Endothelial cell of umbilical vein (primary cell): ENCODE data around the gene SNX5. TPM values are rescaled to one million over a fixed set of nuclear protein-coding genes. Genes with fewer than 3 reads are reported as not detected.

Source experiments
- BruUV-seq: library from RNA; stranded (reverse); fragments of 400-500 nt; replicated peaks from 2 replicates; lab custom pipeline; 2021; lab: Mats Ljungman, UMichigan
- CTCF ChIA-PET: fragments of 300-600, 350-600 bp; sonication (Branson Sonifier 250); formaldehyde crosslinking; loops from one replicate; lab custom pipeline; 2021; ENCODE audit warnings: antibody characterized with exemption, inconsistent platforms; lab: Charles Lee
- POLR2A ChIA-PET: fragments of 300-600, 350-600 bp; sonication (Branson Sonifier 250); formaldehyde crosslinking; loops from one replicate; lab custom pipeline; 2021; ENCODE audit warnings: antibody characterized with exemption, inconsistent platforms; lab: Charles Lee
- DNase-seq: peaks from one replicate; pipeline ENCODE4 v3.0.0-alpha.2; 2011; ENCODE audit warnings: low read depth, low spot score
- FAIRE-seq: peaks from 2 replicates; lab custom pipeline; 2011; peaks lifted over from hg19 to GRCh38; lab: Jason Lieb, UNC
- H2AFZ ChIP-seq: 2 replicates; pipeline ENCODE4 v1.6.0; 2012; ENCODE audit warnings: low read depth, low read length, control low read depth, inconsistent platforms
- H3K27ac ChIP-seq: 2 replicates; pipeline ENCODE4 v1.5.1; 2011; ENCODE audit warnings: low read depth, mild to moderate bottlenecking, control low read depth, low read length, moderate library complexity; ENCODE audit not compliant: insufficient read depth
- H3K27me3 ChIP-seq, 2 experiments: 2 replicates each; pipeline versions ENCODE4 v1.6.0 to v1.6.1; 2011; ENCODE audit warnings: low read length in 2 of 2, mixed read lengths in 1 of 2; ENCODE audit not compliant: control insufficient read depth in 2 of 2, insufficient read depth in 2 of 2
- H3K36me3 ChIP-seq, 2 experiments: 2 replicates in 1 of 2; 3 replicates in 1 of 2; pipeline ENCODE4 v1.5.1; 2011; ENCODE audit warnings: low read length in 2 of 2, mild to moderate bottlenecking in 1 of 2, moderate library complexity in 1 of 2; ENCODE audit not compliant: control insufficient read depth in 2 of 2, insufficient read depth in 2 of 2; ENCODE audit errors: extremely low read depth in 1 of 2
- H3K4me1 ChIP-seq: 3 replicates; pipeline ENCODE4 v1.5.1; 2011; ENCODE audit warnings: mild to moderate bottlenecking, low read length; ENCODE audit not compliant: control insufficient read depth, insufficient read depth; ENCODE audit errors: extremely low read depth
- H3K4me2 ChIP-seq: 2 replicates; pipeline ENCODE4 v1.6.1; 2011; ENCODE audit warnings: low read length, control low read depth, mixed read lengths; ENCODE audit not compliant: insufficient read depth
- H3K4me3 ChIP-seq, 3 experiments: fragments of 200-600 bp in 1 of 3; sonication (generic), shearing (Covaris generic) in 1 of 3; replicated peaks in 1 of 3; 2 replicates each; pipeline ENCODE4 v1.5.1; 2011 to 2016; ENCODE audit warnings: control low read depth in 3 of 3, low read length in 3 of 3, mild to moderate bottlenecking in 2 of 3, inconsistent platforms in 1 of 3, low read depth in 1 of 3, moderate library complexity in 1 of 3; ENCODE audit not compliant: insufficient read depth in 1 of 3
- H3K79me2 ChIP-seq: 2 replicates; pipeline ENCODE4 v1.6.0; 2012; ENCODE audit warnings: low read length, inconsistent platforms; ENCODE audit not compliant: control insufficient read depth, insufficient read depth
- H3K9ac ChIP-seq: replicated peaks from 2 replicates; pipeline ENCODE3; 2011; ENCODE audit warnings: low read length, control low read depth; ENCODE audit not compliant: insufficient read depth; ENCODE audit errors: extremely low read depth
- H3K9me1 ChIP-seq: replicated peaks from 3 replicates; pipeline ENCODE4 v1.6.0; 2011; ENCODE audit warnings: mild to moderate bottlenecking, low read length; ENCODE audit not compliant: control insufficient read depth, insufficient read depth; ENCODE audit errors: extremely low read depth
- H3K9me3 ChIP-seq: replicated peaks from 2 replicates; pipeline ENCODE4 v1.5.1; 2012; ENCODE audit warnings: low read length, inconsistent platforms; ENCODE audit not compliant: control insufficient read depth, insufficient read depth
- H4K20me1 ChIP-seq: replicated peaks from 2 replicates; pipeline ENCODE3; 2011; ENCODE audit warnings: mild to moderate bottlenecking, low read length; ENCODE audit not compliant: control insufficient read depth, insufficient read depth; ENCODE audit errors: extremely low read depth
- CTCF ChIP-seq, 2 donors: IDR thresholded peaks; 1 replicate in 1 of 2; 2 replicates in 1 of 2; pipeline ENCODE4 v1.5.1; 2011; ENCODE audit warnings: low read length in 2 of 2, mild to moderate bottlenecking in 2 of 2, moderate library complexity in 2 of 2, control low read depth in 1 of 2, inconsistent platforms in 1 of 2, low read depth in 1 of 2; ENCODE audit not compliant: insufficient read depth in 1 of 2; ENCODE audit errors: extremely low read depth in 1 of 2
- EZH2 ChIP-seq: IDR thresholded peaks from 2 replicates; pipeline ENCODE4 v1.6.1; 2012; ENCODE audit warnings: borderline replicate concordance, low read depth, mild to moderate bottlenecking, moderate library complexity, low read length, inconsistent platforms; ENCODE audit not compliant: severe bottlenecking
- FOS ChIP-seq: IDR thresholded peaks from 2 replicates; pipeline ENCODE4 v1.6.1; 2011; ENCODE audit warnings: mild to moderate bottlenecking, low read length, moderate library complexity, borderline replicate concordance; ENCODE audit not compliant: insufficient read depth
- GATA2 ChIP-seq: IDR thresholded peaks from 2 replicates; pipeline ENCODE4 v1.7.0; 2011; ENCODE audit warnings: low read depth, mild to moderate bottlenecking, moderate library complexity, mixed read lengths, low read length; ENCODE audit not compliant: insufficient read length, insufficient read depth
- JUN ChIP-seq: IDR thresholded peaks from 2 replicates; pipeline ENCODE4 v1.6.1; 2011; ENCODE audit warnings: borderline replicate concordance, low read depth; ENCODE audit not compliant: insufficient read length, insufficient read depth
- MAX ChIP-seq: IDR thresholded peaks from 2 replicates; pipeline ENCODE4 v1.6.1; 2011; ENCODE audit not compliant: insufficient read depth, insufficient read length
- MYC ChIP-seq: IDR thresholded peaks from one replicate; pipeline ENCODE4 v1.6.1; 2011; ENCODE audit warnings: mild to moderate bottlenecking, low read depth, low read length
- POLR2A ChIP-seq: IDR thresholded peaks from 2 replicates; pipeline ENCODE4 v1.6.1; 2012; ENCODE audit warnings: low read depth, mild to moderate bottlenecking, control low read depth, low read length
- POLR2AphosphoS5 ChIP-seq: IDR thresholded peaks from 2 replicates; pipeline ENCODE4 v1.6.1; 2012; ENCODE audit warnings: low read depth, mild to moderate bottlenecking, control low read depth, low read length, moderate library complexity; ENCODE audit not compliant: insufficient read depth
- dilution Hi-C: fragments of 300-500 bp; cut with MboI; formaldehyde crosslinking; loops from one replicate; pipeline ENCODE4 v1.15.0; 2019; ENCODE audit warnings: low sequenced_read_pairs; ENCODE audit not compliant: extremely low pct_ligation_motif_present
- intact Hi-C: fragments of 100-400 bp; cut with micrococcal nuclease; formaldehyde crosslinking; loops from one replicate; pipeline ENCODE4 v1.10.0; 2022
- polyA plus RNA-seq, 4 experiments: library from polyadenylated mRNA; depleted of rRNA in 3 of 4; stranded (reverse) in 3 of 4; unstranded in 1 of 4; fragments of >200 nt; gene quantifications; 2 replicates each; pipeline versions ENCODE4 v1.2.1 to v1.2.3, GENCODE V29; 2011 to 2012; ENCODE audit warnings: missing spikeins in 1 of 4
- total RNA-seq: library from RNA; stranded (reverse); gene quantifications from 2 replicates; pipeline ENCODE4 v1.2.3, GENCODE V29; 2021

Gene SNX5
- total and polyA plus RNA-seq, 2 donors (not counting 3 experiments of a cell fraction or from before 2014, with no cell fraction given) = 76.2 to 121 TPM

GRCh38 chr20:17946572-17947473 is 21.8 kb downstream of the SNX5 start:
- H3K4me1 ChIP-seq = no peaks in the 10 kb centered on the region
- ChIA-PET CTCF (interaction anchor here (1.6 kb wide), 1 partner anchor 19 kb away, joined by 7 read pairs; no protein-coding TSS in a partner anchor), POLR2A (no interaction called here)
- peaks cover 36% of the 10 kb centered on the region for H3K79me2 ChIP-seq
- TF ChIP-seq JUN (no peak), FOS (no peak), POLR2A (no peak), EZH2 (no peak), MYC (no peak), MAX (no peak), CTCF (IDR thresholded peaks at IDR 0.05; ENCODE audit: extremely low read depth in 1 of 2, insufficient read depth in 1 of 2, low read depth in 1 of 2, low read length in 2 of 2) (no peak), GATA2 (no peak), POLR2AphosphoS5 (no peak)
- dilution Hi-C loops = no loop called here
- intact Hi-C loops = no loop called here
- no peak for DNase-seq
- peaks cover 42 to 68% of the 10 kb centered on the region in 2 experiments for H3K36me3 ChIP-seq
- H3K4me2 ChIP-seq = no peak overlapping the region
- no peaks in the 10 kb centered on the region for H3K9me1 ChIP-seq
- no peak overlapping the region for H3K9ac ChIP-seq
- no peaks in the 10 kb centered on the region for H3K9me3 ChIP-seq
- H2AFZ ChIP-seq = no peak overlapping the region
- BruUV-seq = no TSS peak
- H3K27ac ChIP-seq = no peak overlapping the region
- no peaks in the 10 kb centered on the region for H4K20me1 ChIP-seq
- no peak for FAIRE-seq
- no peak overlapping the region for H3K4me3 ChIP-seq
- H3K27me3 ChIP-seq = no peaks in the 10 kb centered on the region
